Fibroblast of mammary gland (primary cell): Measurements from ENCODE around the gene RBPJ.
A peak's percentile ranks its signal among the peaks of the same experiment; 100 is the strongest.

ENCODE experiments used
- DNase-seq: peaks from one replicate; pipeline ENCODE4 v3.0.0-alpha.2; 2010; ENCODE audit warnings: low read depth
- H3K4me3 ChIP-seq: 2 replicates; pipeline ENCODE4 v1.5.1; 2011; ENCODE audit warnings: low read depth, mild to moderate bottlenecking, low read length, moderate library complexity; ENCODE audit not compliant: control insufficient read depth
- CTCF ChIP-seq: conservative IDR thresholded peaks from 2 replicates; pipeline ENCODE4 v1.5.1; 2011; ENCODE audit warnings: low read depth, low read length, inconsistent platforms; ENCODE audit not compliant: control insufficient read depth, insufficient read depth

RBPJ gene

DNA sequence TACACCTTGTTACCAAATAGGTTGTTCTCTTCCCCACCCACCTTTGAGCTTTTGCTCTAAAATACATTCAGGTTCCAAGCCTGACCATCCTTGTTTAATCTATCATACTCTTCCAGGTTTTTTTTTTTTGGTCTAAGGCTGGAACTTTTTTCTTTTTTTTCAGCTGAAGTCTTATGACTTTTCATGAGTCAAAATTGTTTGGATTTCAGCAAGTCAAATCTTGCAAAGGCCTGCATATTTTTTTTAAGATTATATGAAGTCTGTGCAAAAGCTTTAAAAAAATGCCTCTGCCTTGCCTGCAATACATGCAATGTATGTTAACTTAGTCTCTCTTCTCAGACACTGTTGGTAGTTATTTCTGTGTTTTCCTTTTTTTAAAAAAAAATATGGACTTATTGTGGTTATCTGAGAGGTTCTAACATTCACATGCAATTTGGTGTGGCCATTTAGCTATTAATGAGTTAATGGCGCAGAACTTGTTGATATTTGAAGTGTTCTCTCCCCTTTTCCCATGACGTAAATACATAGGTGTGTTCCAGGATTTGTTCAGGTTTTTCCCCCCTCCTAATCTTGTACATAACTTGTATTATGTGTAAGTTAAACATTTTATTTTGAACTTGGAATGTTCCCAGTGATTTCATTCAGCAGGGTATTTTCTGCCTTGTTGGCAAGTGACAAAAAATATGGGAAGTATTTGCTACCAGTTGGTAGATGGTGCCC, 110.8 kb downstream of the RBPJ start:
- no peak for DNase-seq
- no peak overlapping the region for H3K4me3 ChIP-seq
- TF ChIP-seq CTCF, result no peak

GRCh38 chr4:26432419-26432818, 111.6 kb downstream of the RBPJ start:
- no peak for DNase-seq
- H3K4me3 ChIP-seq, result no peak overlapping the region
- TF ChIP-seq CTCF, result no peak

- H3K4me3 ChIP-seq, result no peak overlapping the region
- TF ChIP-seq CTCF, result no peak
- DNase-seq, result no peak
These were observed 112.7 kb downstream of the RBPJ start for GRCh38 chr4:26433556-26433955.

DNA sequence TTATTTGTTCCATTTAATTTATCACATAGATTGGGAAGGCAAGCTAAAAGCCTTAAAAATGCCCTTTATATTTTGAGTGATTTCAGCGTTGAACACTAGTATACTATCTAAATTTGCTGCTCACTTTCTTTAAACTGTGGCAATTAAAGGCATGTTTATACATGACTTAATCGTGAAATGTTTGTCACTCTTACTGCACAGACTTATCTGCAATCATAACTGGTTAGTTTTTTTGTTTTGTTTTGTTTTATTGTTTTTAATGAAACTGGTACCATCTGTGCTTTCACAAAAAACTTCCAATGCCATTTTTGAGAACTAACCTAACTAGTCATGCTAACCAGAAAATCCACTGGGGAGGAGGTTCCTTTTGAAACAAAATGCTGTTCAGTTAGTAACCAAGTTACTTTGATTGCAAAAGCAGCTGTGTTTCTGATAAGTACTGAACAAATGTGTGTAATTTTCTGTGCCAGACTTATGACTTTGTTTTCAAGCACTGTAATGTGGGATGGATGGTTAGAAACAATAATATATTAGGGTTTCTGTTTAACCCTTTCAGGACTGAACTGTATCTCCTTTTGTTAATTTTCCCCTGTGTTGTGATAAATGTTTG, 113.3 kb downstream of the RBPJ start:
- DNase-seq, result peak; percentile 46
- no peak overlapping the region for H3K4me3 ChIP-seq
- TF ChIP-seq CTCF, result no peak

DNA sequence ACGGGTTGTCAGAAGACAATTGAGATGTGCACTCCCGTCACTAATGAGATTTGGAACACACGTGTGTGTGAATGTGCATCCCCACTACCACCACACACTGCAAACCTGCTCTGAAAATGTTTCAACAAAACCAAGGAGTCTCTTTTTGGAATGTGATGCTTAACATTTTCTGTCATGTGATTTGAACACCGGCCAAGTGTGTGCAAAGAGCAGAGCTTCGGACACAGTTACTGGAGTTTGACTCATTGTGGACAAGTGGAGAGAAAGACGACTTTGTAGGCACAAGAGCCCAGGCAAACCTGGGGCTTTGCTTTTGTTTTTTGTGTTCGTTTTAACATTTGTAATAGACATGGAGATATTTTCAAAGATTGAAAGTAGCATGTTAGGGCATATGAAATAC, 120.3 kb downstream of the RBPJ start:
- peak; percentile 68 for DNase-seq
- no peak for TF ChIP-seq CTCF
- H3K4me3 ChIP-seq, result no peak overlapping the region

- no peak for TF ChIP-seq CTCF
- H3K4me3 ChIP-seq, result no peak overlapping the region
- DNase-seq, result no peak
These were observed 121.0 kb downstream of the RBPJ start for GRCh38 chr4:26441771-26442170.
